ENCODE results near the gene RUVBL2.
A peak's percentile ranks its signal among the peaks of the same experiment; 100 is the strongest.
"Not testable (repeated sequence)": the region's sequence is repeated elsewhere in the genome, so short reads cannot be mapped to it uniquely, and the experiment has no call there.

RUVBL2 gene

DNA sequence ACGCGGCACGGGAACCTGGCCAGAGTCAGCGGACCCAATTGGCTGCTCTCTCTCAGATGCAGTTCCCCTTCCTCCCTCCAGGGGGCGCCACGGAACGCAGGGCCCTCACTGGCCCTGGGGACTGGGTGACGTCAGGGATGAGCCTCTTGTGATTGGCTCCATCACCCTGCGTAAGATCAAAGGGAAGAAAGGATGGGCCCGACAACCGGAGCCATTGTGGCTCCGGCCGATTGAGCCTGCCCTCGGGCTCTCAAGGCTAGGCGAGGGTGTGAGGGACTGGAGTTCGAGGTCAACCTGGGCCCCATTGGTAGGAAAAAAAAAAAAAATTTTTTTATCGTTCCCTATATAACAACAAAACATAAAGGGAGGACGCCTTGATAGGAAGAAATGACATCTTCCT lies 43.1 kb downstream of the RUVBL2 start, which contains the start of gene CGB1:
Gene CGB1, minus strand, starts transcription at position 81 of the 400 bp plus-strand sequence. CDS start 184 bp downstream, outside the sequence.
- DNase-seq (ENCODE audit: low spot score in 2 of 2); H3K4me1 Mint-ChIP-seq; H3K4me3 Mint-ChIP-seq; H3K36me3 Mint-ChIP-seq (ENCODE audit: insufficient read depth); H3K27ac Mint-ChIP-seq (ENCODE audit: low read depth); H3K27me3 Mint-ChIP-seq; H3K9me3 Mint-ChIP-seq; ATAC-seq (replicated peaks; ENCODE audit: extremely low read depth, poor library complexity, severe bottlenecking): not testable (repeated sequence)

DNA sequence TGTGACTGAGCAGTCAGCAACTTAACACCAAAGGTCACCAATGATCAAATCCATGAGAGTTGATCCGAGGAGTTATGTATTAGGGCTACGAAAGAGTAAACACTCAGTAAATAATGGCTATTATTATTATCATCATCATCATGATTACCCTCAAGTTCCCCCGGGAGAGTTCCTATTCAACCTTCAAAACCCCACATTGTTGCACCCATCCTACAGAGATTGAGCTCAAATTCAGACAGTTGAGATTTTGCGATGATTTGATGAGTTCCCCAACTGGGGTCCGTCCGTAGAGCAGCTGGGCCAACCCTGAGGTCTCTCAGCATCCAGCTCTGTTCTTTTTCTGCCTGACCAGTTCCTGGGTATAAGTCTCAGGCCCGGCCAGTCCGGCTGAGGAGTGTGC lies 44.4 kb downstream of the RUVBL2 start:
- not testable (repeated sequence) for ATAC-seq (replicated peaks; ENCODE audit: extremely low read depth, poor library complexity, severe bottlenecking); H3K27me3 Mint-ChIP-seq; H3K4me1 Mint-ChIP-seq; H3K36me3 Mint-ChIP-seq (ENCODE audit: insufficient read depth); H3K4me3 Mint-ChIP-seq; H3K9me3 Mint-ChIP-seq; DNase-seq (ENCODE audit: low spot score in 2 of 2); H3K27ac Mint-ChIP-seq (ENCODE audit: low read depth)

DNA sequence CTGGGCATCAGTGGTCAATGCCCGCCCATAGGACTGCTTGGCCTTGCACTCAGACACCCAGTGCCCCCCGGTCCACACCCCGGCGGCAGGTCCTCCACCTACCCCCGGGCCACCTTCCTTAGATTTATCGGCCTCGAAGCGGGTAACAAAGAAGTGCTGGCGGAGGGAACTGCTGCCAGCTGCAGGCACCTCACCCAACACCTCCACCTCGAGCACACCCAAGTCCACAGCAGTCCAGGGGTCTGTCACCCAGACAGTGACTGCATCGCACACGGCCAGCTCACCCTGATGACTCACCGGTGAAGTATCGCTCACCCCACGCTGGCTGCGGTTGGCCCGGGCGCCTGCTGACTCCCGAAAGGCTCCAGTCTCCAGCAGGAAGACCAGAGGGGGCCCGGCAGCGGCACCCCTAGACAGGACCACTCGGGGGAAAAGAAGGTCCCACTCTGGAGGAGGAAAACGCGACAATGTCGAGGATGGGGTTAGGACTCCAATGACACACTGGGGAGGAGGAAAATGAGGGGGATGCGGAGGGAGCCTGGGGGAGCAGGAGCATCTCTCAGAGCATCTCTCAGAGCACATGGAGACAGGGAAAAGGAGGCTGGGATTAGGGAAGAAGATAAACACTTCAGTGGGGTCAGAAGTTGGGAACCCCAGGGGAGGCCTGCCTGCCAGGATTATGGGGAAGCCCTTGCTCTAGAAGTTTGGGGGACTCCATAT lies 45.0 kb downstream of the RUVBL2 start:
- ATAC-seq (replicated peaks; ENCODE audit: extremely low read depth, poor library complexity, severe bottlenecking); H3K36me3 Mint-ChIP-seq (ENCODE audit: insufficient read depth); H3K4me3 Mint-ChIP-seq; DNase-seq (ENCODE audit: low spot score in 2 of 2); H3K9me3 Mint-ChIP-seq; H3K4me1 Mint-ChIP-seq; H3K27ac Mint-ChIP-seq (ENCODE audit: low read depth): not testable (repeated sequence)
- H3K27me3 Mint-ChIP-seq = peaks cover 12% of the 10 kb centered on the region

DNA sequence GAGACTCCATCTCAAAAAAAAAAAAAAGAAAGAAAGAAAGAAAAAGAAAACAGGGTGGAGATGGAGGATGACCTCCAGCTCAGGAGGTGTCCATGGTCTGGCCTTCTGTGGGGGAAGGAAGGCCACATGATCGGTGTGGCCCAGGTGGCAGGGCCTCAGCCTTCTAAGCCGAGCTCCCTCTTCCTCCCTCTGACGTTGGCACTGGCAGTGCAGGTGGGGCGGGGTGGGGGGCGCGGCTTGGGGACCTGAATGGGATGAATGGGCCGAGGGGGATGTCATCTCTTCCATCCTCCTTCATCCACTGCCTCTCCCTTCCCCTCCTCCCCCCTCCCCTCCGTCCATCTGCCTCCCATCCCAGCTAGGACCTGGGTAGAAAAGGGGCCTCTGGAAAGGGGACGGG lies 46.0 kb downstream of the RUVBL2 start:
- not testable (repeated sequence) for H3K9me3 Mint-ChIP-seq; DNase-seq (ENCODE audit: low spot score in 2 of 2); ATAC-seq (replicated peaks; ENCODE audit: extremely low read depth, poor library complexity, severe bottlenecking); H3K4me1 Mint-ChIP-seq; H3K36me3 Mint-ChIP-seq (ENCODE audit: insufficient read depth); H3K27ac Mint-ChIP-seq (ENCODE audit: low read depth); H3K4me3 Mint-ChIP-seq
- peaks cover 12% of the 10 kb centered on the region for H3K27me3 Mint-ChIP-seq

DNA sequence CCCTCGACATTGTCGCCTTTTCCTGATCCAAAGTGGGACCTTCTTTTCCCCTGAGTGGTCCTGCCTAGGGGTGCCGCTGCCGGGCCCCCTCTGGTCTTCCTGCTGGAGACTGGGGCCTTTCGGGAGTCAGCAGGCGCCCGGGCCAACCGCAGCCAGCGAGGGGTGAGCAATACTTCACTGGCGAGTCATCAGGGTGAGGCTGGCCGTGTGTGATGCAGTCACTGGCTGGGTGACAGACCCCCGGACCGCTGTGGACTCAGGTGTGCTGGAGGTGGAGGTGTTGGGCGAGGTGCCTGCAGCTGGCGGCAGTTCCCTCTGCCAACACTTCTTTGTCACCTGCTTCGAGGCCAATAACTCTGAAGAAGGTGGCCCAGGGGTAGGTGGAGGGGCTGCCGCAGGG lies 48.5 kb downstream of the RUVBL2 start:
- H3K4me3 Mint-ChIP-seq = no peak overlapping the region

DNA sequence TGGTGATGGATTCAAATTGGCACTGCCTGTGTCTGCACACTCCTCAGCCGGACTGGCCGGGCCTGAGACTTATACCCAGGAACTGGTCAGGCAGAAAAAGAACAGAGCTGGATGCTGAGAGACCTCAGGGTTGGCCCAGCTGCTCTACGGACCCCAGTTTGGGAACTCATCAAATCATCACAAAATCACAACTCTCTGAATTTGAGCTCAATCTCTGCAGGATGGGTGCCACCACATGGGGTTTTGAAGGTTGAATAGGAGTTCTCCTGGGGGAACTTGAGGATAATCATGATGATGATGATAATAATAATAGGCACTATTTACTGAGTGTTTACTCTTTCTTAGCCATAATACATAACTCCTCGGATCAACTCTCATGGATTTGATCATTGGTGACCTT lies 49.0 kb downstream of the RUVBL2 start:
- H3K4me1 Mint-ChIP-seq; H3K9me3 Mint-ChIP-seq; H3K36me3 Mint-ChIP-seq (ENCODE audit: insufficient read depth); ATAC-seq (replicated peaks; ENCODE audit: extremely low read depth, poor library complexity, severe bottlenecking); H3K27ac Mint-ChIP-seq (ENCODE audit: low read depth); DNase-seq (ENCODE audit: low spot score in 2 of 2); H3K4me3 Mint-ChIP-seq: not testable (repeated sequence)
- H3K27me3 Mint-ChIP-seq = peaks cover 12% of the 10 kb centered on the region

More for the DNA sequence above, 48.5 kb downstream of the RUVBL2 start:
- Mint-ChIP-seq H3K27ac (ENCODE audit: low read depth) (no peak overlapping the region), H3K27me3 (peaks cover 12% of the 10 kb centered on the region), H3K4me1 (no peaks in the 10 kb centered on the region), H3K36me3 (ENCODE audit: insufficient read depth) (no peaks in the 10 kb centered on the region), H3K9me3 (no peaks in the 10 kb centered on the region)
- no peak for ATAC-seq (replicated peaks; ENCODE audit: extremely low read depth, poor library complexity, severe bottlenecking)
- DNase-seq (ENCODE audit: low spot score in 2 of 2) = no peak

DNA sequence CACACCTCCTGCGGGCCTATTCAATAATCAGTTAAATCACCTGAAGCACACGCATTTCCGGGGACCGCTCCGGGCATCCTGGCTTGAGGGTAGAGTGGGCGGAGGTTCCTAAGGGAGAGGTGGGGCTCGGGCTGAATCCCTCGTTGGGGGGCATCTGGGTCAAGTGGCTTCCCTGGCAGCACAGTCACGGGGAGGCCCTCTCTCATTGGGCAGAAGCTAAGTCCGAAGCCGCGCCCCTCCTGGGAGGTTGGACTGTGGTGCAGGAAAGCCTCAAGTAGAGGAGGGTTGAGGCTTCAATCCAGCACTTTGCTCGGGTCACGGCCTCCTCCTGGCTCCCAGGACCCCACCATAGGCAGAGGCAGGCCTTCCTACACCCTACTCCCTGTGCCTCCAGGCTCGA lies 49.9 kb downstream of the RUVBL2 start, which contains the start of gene CGB5:
Gene CGB5, plus strand, starts transcription at position 301 of the 400 bp plus-strand sequence. CDS start 362 bp downstream, outside the sequence.
- DNase-seq (ENCODE audit: low spot score in 2 of 2); H3K4me1 Mint-ChIP-seq; H3K36me3 Mint-ChIP-seq (ENCODE audit: insufficient read depth); H3K27ac Mint-ChIP-seq (ENCODE audit: low read depth); ATAC-seq (replicated peaks; ENCODE audit: extremely low read depth, poor library complexity, severe bottlenecking); H3K9me3 Mint-ChIP-seq; H3K4me3 Mint-ChIP-seq: not testable (repeated sequence)
- H3K27me3 Mint-ChIP-seq = peaks cover 12% of the 10 kb centered on the region

DNA sequence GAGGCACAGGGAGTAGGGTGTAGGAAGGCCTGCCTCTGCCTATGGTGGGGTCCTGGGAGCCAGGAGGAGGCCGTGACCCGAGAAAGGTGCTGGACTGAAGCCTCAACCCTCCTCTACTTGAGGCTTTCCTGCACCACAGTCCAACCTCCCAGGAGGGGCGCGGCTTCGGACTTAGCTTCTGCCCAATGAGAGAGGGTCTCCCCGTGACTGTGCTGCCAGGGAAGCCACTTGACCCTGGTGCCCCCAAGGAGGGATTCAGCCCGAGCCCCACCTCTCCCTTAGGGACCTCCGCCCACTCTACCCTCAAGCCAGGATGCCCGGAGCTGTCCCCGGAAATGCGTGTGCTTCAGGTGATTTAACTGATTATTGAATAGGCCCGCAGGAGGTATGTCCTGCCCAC lies 55.3 kb downstream of the RUVBL2 start, which contains the start of gene CGB8:
Gene CGB8, minus strand, starts transcription at position 101 of the 400 bp plus-strand sequence. CDS start 372 bp downstream, outside the sequence.
- H3K9me3 Mint-ChIP-seq; H3K4me3 Mint-ChIP-seq; H3K27ac Mint-ChIP-seq (ENCODE audit: low read depth); H3K36me3 Mint-ChIP-seq (ENCODE audit: insufficient read depth); H3K4me1 Mint-ChIP-seq; H3K27me3 Mint-ChIP-seq; DNase-seq (ENCODE audit: low spot score in 2 of 2); ATAC-seq (replicated peaks; ENCODE audit: extremely low read depth, poor library complexity, severe bottlenecking): not testable (repeated sequence)

DNA sequence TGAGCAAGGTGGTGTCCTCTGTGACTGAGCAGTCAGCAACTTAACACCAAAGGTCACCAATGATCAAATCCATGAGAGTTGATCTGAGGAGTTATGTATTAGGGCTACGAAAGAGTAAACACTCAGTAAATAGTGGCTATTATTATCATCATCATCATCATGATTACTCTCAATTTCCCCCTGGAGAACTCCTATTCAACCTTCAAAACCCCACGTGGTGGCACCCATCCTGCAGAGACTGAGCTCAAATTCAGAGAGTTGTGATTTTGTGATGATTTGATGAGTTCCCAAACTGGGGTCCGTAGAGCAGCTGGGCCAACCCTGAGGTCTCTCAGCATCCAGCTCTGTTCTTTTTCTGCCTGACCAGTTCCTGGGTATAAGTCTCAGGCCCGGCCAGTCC lies 56.1 kb downstream of the RUVBL2 start:
- not testable (repeated sequence) for H3K9me3 Mint-ChIP-seq; H3K4me1 Mint-ChIP-seq; H3K27me3 Mint-ChIP-seq; H3K27ac Mint-ChIP-seq (ENCODE audit: low read depth); H3K36me3 Mint-ChIP-seq (ENCODE audit: insufficient read depth); DNase-seq (ENCODE audit: low spot score in 2 of 2); ATAC-seq (replicated peaks; ENCODE audit: extremely low read depth, poor library complexity, severe bottlenecking); H3K4me3 Mint-ChIP-seq

DNA sequence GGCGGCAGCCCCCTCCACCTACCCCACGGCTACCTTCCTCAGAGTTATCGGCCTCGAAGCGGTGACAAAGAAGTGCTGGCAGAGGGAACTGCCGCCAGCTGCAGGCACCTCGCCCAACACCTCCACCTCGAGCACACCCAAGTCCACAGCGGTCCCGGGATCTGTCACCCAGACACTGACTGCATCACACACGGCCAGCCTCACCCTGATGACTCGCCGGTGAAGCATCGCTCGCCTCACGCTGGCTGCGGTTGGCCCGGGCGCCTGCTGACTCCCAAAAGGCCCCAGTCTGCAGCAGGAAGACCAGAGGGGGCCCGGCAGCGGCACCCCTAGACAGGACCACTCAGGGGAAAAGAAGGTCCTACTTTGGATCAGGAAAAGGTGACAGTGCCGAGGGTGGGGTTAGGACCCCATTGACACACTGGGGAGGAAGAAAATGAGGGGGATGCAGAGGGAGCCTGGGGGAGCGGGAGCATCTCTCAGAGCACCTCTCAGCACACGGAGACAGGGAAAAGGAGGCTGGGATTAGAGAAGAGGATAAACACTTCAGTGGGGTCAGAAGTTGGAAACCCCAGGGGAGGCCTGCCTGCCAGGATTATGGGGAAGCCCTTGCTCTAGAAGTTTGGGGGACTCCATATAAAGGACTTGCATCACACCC lies 56.8 kb downstream of the RUVBL2 start:
- H3K4me3 Mint-ChIP-seq; H3K36me3 Mint-ChIP-seq (ENCODE audit: insufficient read depth); H3K4me1 Mint-ChIP-seq; H3K27me3 Mint-ChIP-seq; ATAC-seq (replicated peaks; ENCODE audit: extremely low read depth, poor library complexity, severe bottlenecking); H3K27ac Mint-ChIP-seq (ENCODE audit: low read depth); H3K9me3 Mint-ChIP-seq; DNase-seq (ENCODE audit: low spot score in 2 of 2): not testable (repeated sequence)

DNA sequence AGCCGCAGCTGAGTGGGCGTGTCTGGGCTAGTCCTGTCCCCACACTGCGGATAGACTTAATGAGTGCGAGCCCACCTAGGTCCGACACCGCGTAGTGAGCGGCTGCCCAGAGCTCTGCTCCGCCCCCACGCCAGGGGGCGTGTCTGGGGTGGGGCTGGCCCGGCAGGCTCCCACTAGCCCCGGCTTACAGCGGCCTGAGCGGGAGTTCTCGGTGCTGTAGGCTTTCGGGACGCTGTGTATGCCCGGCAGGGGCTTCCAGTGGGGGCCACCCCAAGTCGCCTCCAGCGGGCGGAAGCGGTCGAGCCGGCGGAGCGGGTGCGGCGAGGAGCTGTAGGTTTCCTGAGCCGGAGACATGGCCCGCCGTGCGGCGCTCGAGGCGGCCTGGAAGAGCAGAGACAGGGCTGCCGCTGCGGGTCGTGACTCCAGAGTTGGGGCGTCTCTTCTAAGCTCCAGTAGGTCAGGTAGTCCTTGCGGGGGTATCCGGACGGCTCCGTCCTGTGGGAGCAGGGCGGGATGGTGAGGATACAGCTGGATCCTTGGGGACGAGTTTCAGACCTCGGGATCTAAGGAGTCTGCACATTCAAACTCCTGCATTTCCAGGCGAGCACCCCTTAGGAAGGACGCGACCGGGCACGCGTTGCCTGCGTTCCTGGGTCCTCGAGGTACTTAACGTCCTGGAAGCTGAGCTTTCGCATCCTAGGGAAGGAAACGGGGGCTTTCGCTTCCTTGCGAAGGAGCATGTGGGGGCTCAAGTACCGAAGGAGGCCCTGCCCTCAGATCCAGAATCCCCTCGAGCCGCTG lies 62.6 kb downstream of the RUVBL2 start:
- Mint-ChIP-seq H3K9me3 (no peaks in the 10 kb centered on the region), H3K27ac (ENCODE audit: low read depth) (no peak overlapping the region), H3K4me1 (peaks cover 22% of the 10 kb centered on the region), H3K4me3 (peak overlapping the region; percentile 79), H3K36me3 (ENCODE audit: insufficient read depth) (peaks cover 1% of the 10 kb centered on the region), H3K27me3 (peaks cover 46% of the 10 kb centered on the region)
- DNase-seq (ENCODE audit: low spot score in 2 of 2) (peak; percentile 23 to 42), ATAC-seq (replicated peaks; ENCODE audit: extremely low read depth, poor library complexity, severe bottlenecking) (no peak)

DNA sequence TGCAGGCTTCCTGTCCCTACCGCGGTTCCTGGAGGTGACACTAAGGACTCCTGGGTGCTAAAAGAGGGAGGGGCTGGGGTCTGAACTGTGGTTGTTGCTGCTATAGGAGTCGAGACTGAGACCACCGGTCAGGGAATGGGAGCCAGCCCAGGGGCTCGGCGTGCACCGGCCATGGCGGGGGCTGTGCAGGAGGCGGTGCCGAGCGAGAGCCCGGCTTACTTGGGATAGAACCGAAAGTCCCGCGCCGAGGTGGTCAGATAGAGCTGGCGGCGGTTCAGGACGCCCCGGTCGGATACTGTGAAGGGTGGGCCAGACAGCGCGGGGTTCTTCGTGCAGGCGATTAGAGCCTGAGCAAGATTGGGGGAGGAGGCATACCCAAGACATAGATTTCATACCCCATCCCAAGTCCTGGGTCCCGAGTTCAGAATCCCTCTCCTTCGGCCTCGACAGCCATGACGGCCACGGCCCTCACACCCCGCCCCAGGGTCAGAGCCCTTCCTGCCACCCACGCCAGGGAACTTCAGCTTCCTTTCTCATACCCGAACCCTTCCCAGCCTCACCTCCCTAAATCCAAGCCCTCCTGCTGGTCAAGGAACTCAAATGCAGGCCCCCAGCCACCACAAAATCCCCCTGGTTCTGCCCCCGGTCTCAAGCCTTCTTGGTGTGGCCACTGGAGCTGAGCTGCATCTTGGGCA lies 63.4 kb downstream of the RUVBL2 start:
- not testable (repeated sequence) for DNase-seq (ENCODE audit: low spot score in 2 of 2); ATAC-seq (replicated peaks; ENCODE audit: extremely low read depth, poor library complexity, severe bottlenecking); H3K9me3 Mint-ChIP-seq; H3K36me3 Mint-ChIP-seq (ENCODE audit: insufficient read depth)
- peak overlapping the region; percentile 23 for H3K27ac Mint-ChIP-seq (ENCODE audit: low read depth)
- H3K4me1 Mint-ChIP-seq = peaks cover 22% of the 10 kb centered on the region
- peak overlapping the region; percentile 79 for H3K4me3 Mint-ChIP-seq
- peaks cover 52% of the 10 kb centered on the region for H3K27me3 Mint-ChIP-seq
